ACC112 (cell line): ENCODE measurements around the gene ERC1.
"Not testable (repeated sequence)": the region's sequence is repeated elsewhere in the genome, so short reads cannot be mapped to it uniquely, and the experiment has no call there.

Experiments used
- H2AFZ ChIP-seq: fragments of 200-600 bp; sonication (generic); one replicate; pipeline ENCODE4 v1.6.0; 2017; ENCODE audit warnings: antibody characterized with exemption, low read length; ENCODE audit not compliant: unreplicated experiment
- H3K27ac ChIP-seq: fragments of 200-600 bp; sonication (generic); 2 replicates; pipeline ENCODE4 v1.5.1; 2014; ENCODE audit warnings: low read depth, mild to moderate bottlenecking, antibody characterized with exemption, low read length, moderate library complexity
- H3K27me3 ChIP-seq: fragments of 200-600 bp; sonication (generic); 2 replicates; pipeline ENCODE4 v1.6.1; 2014; ENCODE audit warnings: mild to moderate bottlenecking, antibody characterized with exemption, low read length, moderate library complexity, mixed read lengths; ENCODE audit not compliant: insufficient read depth
- H3K36me3 ChIP-seq: fragments of 200-600 bp; sonication (generic); 2 replicates; pipeline ENCODE4 v1.6.1; 2016; ENCODE audit warnings: mild to moderate bottlenecking, antibody characterized with exemption, low read length, moderate library complexity, mixed read lengths; ENCODE audit not compliant: insufficient read depth
- H3K4me1 ChIP-seq: fragments of 200-600 bp; sonication (generic); one replicate; pipeline ENCODE4 v1.6.1; 2016; ENCODE audit warnings: low read length, mixed read lengths; ENCODE audit not compliant: insufficient read depth, unreplicated experiment, control insufficient read depth
- H3K4me3 ChIP-seq: fragments of 200-600 bp; sonication (generic); 2 replicates; pipeline ENCODE4 v1.5.1; 2014; ENCODE audit warnings: mild to moderate bottlenecking, low read depth, low read length
- H3K79me2 ChIP-seq: fragments of 200-600 bp; sonication (generic); one replicate; pipeline ENCODE4 v1.6.0; 2016; ENCODE audit warnings: low read length; ENCODE audit not compliant: control insufficient read depth, unreplicated experiment, insufficient read depth

Gene ERC1

GRCh38 chr12:1099158-1099557 lies 108.1 kb downstream of the ERC1 start:
- Histone ChIP-seq H3K27ac (no peak overlapping the region), H3K27me3 (no peaks in the 10 kb centered on the region), H3K36me3 (0 out of 2 replicates have a peak, but pooled peaks cover 2% of the 10 kb centered on the region), H3K79me2 (peaks cover 53% of the 10 kb centered on the region), H2AFZ (no peak overlapping the region), H3K4me3 (no peak overlapping the region), H3K4me1 (no peaks in the 10 kb centered on the region)

GRCh38 chr12:1099618-1100017 lies 108.6 kb downstream of the ERC1 start:
- H2AFZ ChIP-seq, H3K4me3 ChIP-seq, H3K4me1 ChIP-seq, H3K27ac ChIP-seq, H3K36me3 ChIP-seq, H3K27me3 ChIP-seq: not testable (repeated sequence)
- peaks cover 56% of the 10 kb centered on the region for H3K79me2 ChIP-seq

- 0 out of 2 replicates have a peak, but pooled peaks cover 6% of the 10 kb centered on the region for H3K36me3 ChIP-seq
- no peaks in the 10 kb centered on the region for H3K27me3 ChIP-seq
- H3K4me3 ChIP-seq, result no peak overlapping the region
- no peaks in the 10 kb centered on the region for H3K4me1 ChIP-seq
- H3K79me2 ChIP-seq, result peaks cover 52% of the 10 kb centered on the region
- no peak overlapping the region for H2AFZ ChIP-seq
- no peak overlapping the region for H3K27ac ChIP-seq
Observed at GRCh38 chr12:1102115-1102514, 111.1 kb downstream of the ERC1 start.

- H2AFZ ChIP-seq, result no peak overlapping the region
- H3K79me2 ChIP-seq, result peaks cover 50% of the 10 kb centered on the region
- no peaks in the 10 kb centered on the region for H3K4me1 ChIP-seq
Observed at GRCh38 chr12:1102791-1103450, 111.9 kb downstream of the ERC1 start.

GRCh38 chr12:1103632-1104031 lies 112.6 kb downstream of the ERC1 start:
- no peak overlapping the region for H3K27ac ChIP-seq
- peaks cover 4% of the 10 kb centered on the region for H3K4me1 ChIP-seq
- no peak overlapping the region for H2AFZ ChIP-seq
- H3K79me2 ChIP-seq, result peaks cover 43% of the 10 kb centered on the region
- no peak overlapping the region for H3K4me3 ChIP-seq
- 0 out of 2 replicates have a peak, but pooled peaks cover 6% of the 10 kb centered on the region for H3K36me3 ChIP-seq
- no peaks in the 10 kb centered on the region for H3K27me3 ChIP-seq

More at GRCh38 chr12:1102791-1103450, 111.9 kb downstream of the ERC1 start:
- no peak overlapping the region for H3K27ac ChIP-seq
- H3K27me3 ChIP-seq, result no peaks in the 10 kb centered on the region
- H3K4me3 ChIP-seq, result no peak overlapping the region
- H3K36me3 ChIP-seq, result 0 out of 2 replicates have a peak, but pooled peaks cover 6% of the 10 kb centered on the region

GRCh38 chr12:1104088-1104800 lies 113.2 kb downstream of the ERC1 start:
- peaks cover 39% of the 10 kb centered on the region for H3K79me2 ChIP-seq
- H3K27ac ChIP-seq, result no peak overlapping the region

GRCh38 chr12:1107669-1108068 lies 116.6 kb downstream of the ERC1 start:
- H3K4me1 ChIP-seq, result peaks cover 4% of the 10 kb centered on the region
- peaks cover 19% of the 10 kb centered on the region for H3K79me2 ChIP-seq
- H3K27ac ChIP-seq, result no peak overlapping the region
- no peak overlapping the region for H2AFZ ChIP-seq
- 0 out of 2 replicates have a peak, but pooled peaks cover 11% of the 10 kb centered on the region for H3K36me3 ChIP-seq
- H3K27me3 ChIP-seq, result no peaks in the 10 kb centered on the region
- no peak overlapping the region for H3K4me3 ChIP-seq

More at GRCh38 chr12:1104088-1104800, 113.2 kb downstream of the ERC1 start:
- no peak overlapping the region for H3K4me3 ChIP-seq
- peaks cover 4% of the 10 kb centered on the region for H3K4me1 ChIP-seq
- 0 out of 2 replicates have a peak, but pooled peaks cover 6% of the 10 kb centered on the region for H3K36me3 ChIP-seq
- H3K27me3 ChIP-seq, result no peaks in the 10 kb centered on the region
- no peak overlapping the region for H2AFZ ChIP-seq

- Histone ChIP-seq H3K79me2 (peaks cover 14% of the 10 kb centered on the region), H3K4me1 (peaks cover 4% of the 10 kb centered on the region), H3K27me3 (no peaks in the 10 kb centered on the region), H3K27ac (no peak overlapping the region), H2AFZ (no peak overlapping the region), H3K36me3 (0 out of 2 replicates have a peak, but pooled peaks cover 9% of the 10 kb centered on the region), H3K4me3 (no peak overlapping the region)
Observed at GRCh38 chr12:1108276-1108675, 117.3 kb downstream of the ERC1 start.

GRCh38 chr12:1115484-1116231 lies 124.6 kb downstream of the ERC1 start:
- Histone ChIP-seq H3K27ac (peak overlapping the region; percentile 89), H3K36me3 (no peaks in the 10 kb centered on the region), H3K79me2 (no peaks in the 10 kb centered on the region), H2AFZ (no peak overlapping the region), H3K27me3 (no peaks in the 10 kb centered on the region), H3K4me3 (peak overlapping the region; percentile 67), H3K4me1 (peaks cover 25% of the 10 kb centered on the region)

- Histone ChIP-seq H3K27me3 (no peaks in the 10 kb centered on the region), H3K36me3 (no peaks in the 10 kb centered on the region), H3K4me1 (peaks cover 25% of the 10 kb centered on the region), H3K4me3 (no peak overlapping the region), H2AFZ (no peak overlapping the region), H3K79me2 (no peaks in the 10 kb centered on the region), H3K27ac (0 out of 2 replicates have a peak overlapping the region, but pooled peaks have one; percentile 5)
Observed at GRCh38 chr12:1117371-1117770, 126.3 kb downstream of the ERC1 start.
